ENCODE results near the gene PEAR1. TPM values are rescaled to one million over a fixed set of nuclear protein-coding genes. Genes with fewer than 3 reads are reported as not detected.

The PEAR1 gene
- polyA plus RNA-seq, 1 of the 3 experiments (the other 2 are of a cell fraction), result 1.2 TPM

GRCh38 chr1:156949127-156949526 lies 55.6 kb downstream of the PEAR1 start (continued):
- TF ChIP-seq EZH2phosphoT487 (IDR thresholded peaks at IDR 0.05; ENCODE audit: borderline replicate concordance, low read depth) (no peak), JUND (IDR thresholded peaks at IDR 0.05) (no peak), PBX3 (IDR thresholded peaks at IDR 0.05) (no peak), GATA2 (CRISPR knock-in tag; IDR thresholded peaks at IDR 0.05) (no peak), GABPA (IDR thresholded peaks at IDR 0.05; ENCODE audit: low read depth) (no peak)

- DNase-seq, result no peak
- TF ChIP-seq NFIC (IDR thresholded peaks at IDR 0.05; ENCODE audit: borderline replicate concordance) (no peak), RXRA (IDR thresholded peaks at IDR 0.05; ENCODE audit: borderline replicate concordance, low read depth) (no peak), GATA2 (CRISPR knock-in tag; IDR thresholded peaks at IDR 0.05) (no peak), RAD21 (IDR thresholded peaks at IDR 0.05; ENCODE audit: low read length) (no peak), EZH2phosphoT487 (IDR thresholded peaks at IDR 0.05; ENCODE audit: borderline replicate concordance, low read depth) (no peak), REST (IDR thresholded peaks at IDR 0.05; ENCODE audit: low read depth, low read length) (no peak), EP300 (IDR thresholded peaks at IDR 0.05; ENCODE audit: borderline replicate concordance in 1 of 2, low read depth in 1 of 2, low read length in 1 of 2) (no peak)
- Histone ChIP-seq H3K27me3 (ENCODE audit: insufficient read depth) (no peaks in the 10 kb centered on the region), H3K9me2 (no peaks in the 10 kb centered on the region), H3F3A (replicated peaks; ENCODE audit: insufficient read depth) (no peaks in the 10 kb centered on the region), H3K9ac (no peak overlapping the region), H3K79me2 (ENCODE audit: insufficient read depth) (no peaks in the 10 kb centered on the region), H3K27ac (ENCODE audit: low read depth in 2 of 2, low read length in 1 of 2) (no peak overlapping the region), H3K36me3 (replicated peaks in 1 of 2; ENCODE audit: control insufficient read depth in 1 of 2, insufficient read depth in 2 of 2, low read length in 1 of 2) (peaks cover 35 to 76% of the 10 kb centered on the region in 2 experiments), H2AFZ (ENCODE audit: low read depth) (no peak overlapping the region), H4K20me1 (ENCODE audit: insufficient read depth) (no peaks in the 10 kb centered on the region), H3K4me3 (ENCODE audit: low read depth in 2 of 2, low read length in 1 of 2) (no peak overlapping the region), H3K4me1 (ENCODE audit: control insufficient read depth in 1 of 2, insufficient read depth in 2 of 2, low read depth in 1 of 2, low read length in 1 of 2) (no peaks in the 10 kb centered on the region), H3K9me3 (no peaks in the 10 kb centered on the region), H3K4me2 (no peak overlapping the region)
- ChIA-PET CTCF (interaction anchor here (6.0 kb wide), 1 partner anchor 23 kb away, joined by 26 read pairs; no protein-coding TSS in a partner anchor), POLR2A (no interaction called here)
- WGBS (ENCODE audit: low lambda C conversion rate), result 98% methylated on average over 5 of the region's 5 CpGs
Observed at GRCh38 chr1:156951371-156951770, 57.9 kb downstream of the PEAR1 start.

- no peaks in the 10 kb centered on the region for H3K9me3 ChIP-seq
- H3K9ac ChIP-seq, result no peak overlapping the region
- no peaks in the 10 kb centered on the region for H3F3A ChIP-seq (replicated peaks; ENCODE audit: insufficient read depth)
- WGBS (ENCODE audit: low lambda C conversion rate), result 96% methylated on average over 2 of the region's 2 CpGs
- H3K27me3 ChIP-seq (ENCODE audit: insufficient read depth), result no peaks in the 10 kb centered on the region
- no peak overlapping the region for H3K4me2 ChIP-seq
- ChIA-PET CTCF (interaction anchor here (2.1 kb wide), 1 partner anchor 26 kb away, joined by 6 read pairs; no protein-coding TSS in a partner anchor), POLR2A (no interaction called here)
- TF ChIP-seq PBX3 (IDR thresholded peaks at IDR 0.05), result no peak
- no peak for TF ChIP-seq MEF2A (IDR thresholded peaks at IDR 0.05; ENCODE audit: borderline replicate concordance, low read depth)
- TF ChIP-seq REST (IDR thresholded peaks at IDR 0.05; ENCODE audit: low read depth, low read length), result no peak
- no peak for TF ChIP-seq RAD21 (IDR thresholded peaks at IDR 0.05; ENCODE audit: low read length)
- TF ChIP-seq CHD2 (IDR thresholded peaks at IDR 0.05; ENCODE audit: low read length, partially characterized antibody), result no peak
- no peak for TF ChIP-seq EZH2phosphoT487 (IDR thresholded peaks at IDR 0.05; ENCODE audit: borderline replicate concordance, low read depth)
- no peak for TF ChIP-seq TCF12 (IDR thresholded peaks at IDR 0.05)
- peaks cover 46 to 77% of the 10 kb centered on the region in 2 experiments for H3K36me3 ChIP-seq (replicated peaks in 1 of 2; ENCODE audit: control insufficient read depth in 1 of 2, insufficient read depth in 2 of 2, low read length in 1 of 2)
- H4K20me1 ChIP-seq (ENCODE audit: insufficient read depth), result no peaks in the 10 kb centered on the region
- H3K4me1 ChIP-seq (ENCODE audit: control insufficient read depth in 1 of 2, insufficient read depth in 2 of 2, low read depth in 1 of 2, low read length in 1 of 2), result peaks cover 0 to 4% of the 10 kb centered on the region in 2 experiments; a peak in 1 of 4 replicates
- H3K9me2 ChIP-seq, result no peaks in the 10 kb centered on the region
- no peak overlapping the region for H3K4me3 ChIP-seq (ENCODE audit: low read depth in 2 of 2, low read length in 1 of 2)
- H3K27ac ChIP-seq (ENCODE audit: low read depth in 2 of 2, low read length in 1 of 2), result no peak overlapping the region
- H2AFZ ChIP-seq (ENCODE audit: low read depth), result no peak overlapping the region
- no peak for DNase-seq
- no peaks in the 10 kb centered on the region for H3K79me2 ChIP-seq (ENCODE audit: insufficient read depth)
Observed at GRCh38 chr1:156953571-156953970, 60.1 kb downstream of the PEAR1 start.
